SH-SY5Y (cell line): ENCODE results near the gene HIVEP1.

ENCODE experiments used
- GATA2 ChIP-seq: IDR thresholded peaks from 2 replicates; pipeline ENCODE4 v1.6.1; 2011; ENCODE audit warnings: mild to moderate bottlenecking, low read depth, low read length
- GATA3 ChIP-seq: IDR thresholded peaks from 2 replicates; pipeline ENCODE4 v1.6.1; 2011; ENCODE audit warnings: low read depth, mild to moderate bottlenecking, low read length, moderate library complexity

DNA sequence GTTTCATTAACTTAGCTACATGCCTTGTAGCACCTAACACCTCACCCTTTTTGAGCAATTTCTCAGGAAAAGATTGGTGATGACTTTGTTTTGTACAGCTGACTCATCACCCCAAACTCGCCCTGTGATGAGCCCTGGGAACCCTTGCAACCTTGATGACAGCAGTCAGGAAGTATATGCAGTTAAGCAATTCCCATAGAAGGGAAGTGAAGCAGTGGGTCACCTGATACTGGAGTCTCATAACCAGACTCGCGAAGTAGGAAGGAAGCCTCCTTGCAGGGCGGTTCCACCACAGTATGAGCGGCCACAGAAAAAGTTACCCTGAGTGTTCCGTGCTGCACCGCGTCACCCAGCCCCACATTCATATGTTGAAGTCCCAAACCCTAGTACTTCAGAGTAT lies 196.1 kb downstream of the HIVEP1 start:
- TF ChIP-seq GATA3 = no peak
- no peak for TF ChIP-seq GATA2
